Small intestine (tissue), 7 donors: ENCODE measurements around the gene CSNK1G3. TPM values are rescaled to one million over a fixed set of nuclear protein-coding genes. Genes with fewer than 3 reads are reported as not detected.
"Not testable (repeated sequence)": the region's sequence is repeated elsewhere in the genome, so short reads cannot be mapped to it uniquely, and the experiment has no call there.

ENCODE experiments used
- DNase-seq, 2 donors: peaks; one replicate each; pipeline versions ENCODE4 v3.0.0 to v3.0.0-alpha.2; 2013
- FAIRE-seq: peaks from 2 replicates; lab custom pipeline; 2012; peaks lifted over from hg19 to GRCh38; lab: Jason Lieb, UNC
- H3K27ac ChIP-seq, 3 donors: one replicate each; pipeline ENCODE4 v1.5.1; 2013; ENCODE audit warnings: low read length in 2 of 3, mild to moderate bottlenecking in 2 of 3, control low read depth in 1 of 3, inconsistent platforms in 1 of 3, low read depth in 1 of 3, moderate library complexity in 1 of 3
- H3K27me3 ChIP-seq, 3 donors: one replicate each; pipeline ENCODE4 v1.6.1; 2013; ENCODE audit warnings: low read length in 3 of 3, inconsistent platforms in 1 of 3; ENCODE audit not compliant: control insufficient read depth in 3 of 3, insufficient read depth in 3 of 3
- H3K36me3 ChIP-seq, 3 donors: one replicate each; pipeline ENCODE4 v1.6.1; 2013; ENCODE audit warnings: low read length in 3 of 3, inconsistent platforms in 1 of 3, low read depth in 1 of 3, mild to moderate bottlenecking in 1 of 3, moderate library complexity in 1 of 3; ENCODE audit not compliant: control insufficient read depth in 3 of 3, insufficient read depth in 2 of 3
- H3K4me1 ChIP-seq, 3 donors: one replicate each; pipeline ENCODE4 v1.6.1; 2013; ENCODE audit warnings: low read length in 2 of 3, inconsistent platforms in 1 of 3, low read depth in 1 of 3, mild to moderate bottlenecking in 1 of 3, moderate library complexity in 1 of 3; ENCODE audit not compliant: control insufficient read depth in 3 of 3, insufficient read depth in 2 of 3
- H3K4me3 ChIP-seq, 3 donors: one replicate each; pipeline ENCODE4 v1.5.1; 2013; ENCODE audit warnings: low read length in 3 of 3, control low read depth in 1 of 3, inconsistent platforms in 1 of 3, low read depth in 1 of 3, mild to moderate bottlenecking in 1 of 3, moderate library complexity in 1 of 3
- H3K9me3 ChIP-seq, 2 donors: one replicate each; pipeline ENCODE4 v1.6.1; 2013; ENCODE audit warnings: low read depth in 1 of 2, low read length in 1 of 2; ENCODE audit not compliant: control insufficient read depth in 2 of 2, insufficient read depth in 1 of 2
- WGBS, 3 donors: extraction: QIAGEN DNeasy Blood & Tissue Kit; methylation state at CpG; one replicate each; pipeline ENCODE4 v1.1.7; 2013; 5-methylcytosine and 5-hydroxymethylcytosine counted together
- polyA plus RNA-seq, 4 donors: library from polyadenylated mRNA; stranded (reverse) in 3 of 4; unstranded in 1 of 4; fragments of 200-250 nt in 3 of 4; fragments of 120-200 nt in 1 of 4; gene quantifications; one replicate each; pipeline versions ENCODE4 v1.2.1 to v1.2.3, GENCODE V29; 2013
- donor health status: healthy with polysubstance abuse.
- donor health status: control.
- donor health status: control.
- donor health status: Bipolar disorder and iron deficiency.
- donor health status: healthy.

CSNK1G3 gene
- polyA plus RNA-seq, 4 donors, result 16.7 to 21.7 (median 20.2) TPM

- Histone ChIP-seq H3K9me3 (no peaks in the 10 kb centered on the region), H3K36me3 (no peaks in the 10 kb centered on the region), H3K4me1 (no peaks in the 10 kb centered on the region), H3K27me3 (no peaks in the 10 kb centered on the region), H3K4me3 (no peak overlapping the region), H3K27ac (no peak overlapping the region)
- DNase-seq (no peak), FAIRE-seq (no peak)
- 89 to 96% (median 92%) methylated on average over 4 of the region's 4 CpGs for WGBS, 3 donors
Measured at GRCh38 chr5:123482258-123482657, 29.7 kb upstream of the CSNK1G3 start.

DNA sequence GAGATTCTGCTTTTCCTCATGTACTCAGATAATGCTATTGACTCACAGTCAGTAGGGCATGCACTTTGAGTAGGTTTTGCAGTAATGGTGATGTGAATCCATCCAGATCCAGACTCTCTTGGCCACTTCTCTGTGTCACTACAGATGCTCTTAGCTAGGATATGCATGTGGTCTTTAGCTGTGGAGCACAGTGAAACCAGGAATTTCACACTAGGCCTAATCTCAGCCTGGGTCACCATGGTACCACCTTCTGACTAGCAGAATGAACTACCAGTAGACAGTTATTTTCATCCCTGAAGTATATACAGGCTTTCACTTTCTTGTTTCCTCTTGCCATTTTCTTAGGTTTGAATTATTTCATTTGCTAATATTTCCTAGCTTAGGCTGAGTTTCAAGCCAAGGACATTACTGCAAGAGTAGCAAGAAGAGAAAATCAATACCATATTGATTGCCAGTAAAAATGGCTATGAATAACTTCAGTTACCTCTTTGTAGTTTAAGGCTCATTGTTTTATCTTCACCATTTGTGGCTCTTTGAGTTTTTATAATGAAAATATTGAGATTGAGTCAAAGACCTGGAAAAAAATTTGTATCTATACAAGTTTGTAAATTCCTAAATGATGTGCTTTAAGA lies 28.4 kb upstream of the CSNK1G3 start:
- no peaks in the 10 kb centered on the region for H3K27me3 ChIP-seq
- no peaks in the 10 kb centered on the region for H3K9me3 ChIP-seq
- H3K27ac ChIP-seq, result no peak overlapping the region
- H3K4me1 ChIP-seq, result no peaks in the 10 kb centered on the region
- DNase-seq, result no peak
- FAIRE-seq, result no peak
- H3K36me3 ChIP-seq, result no peaks in the 10 kb centered on the region
- no peak overlapping the region for H3K4me3 ChIP-seq

- WGBS, 3 donors, result 92 to 98% (median 96%) methylated on average over 2 of the region's 2 CpGs
- Histone ChIP-seq H3K4me1 (no peaks in the 10 kb centered on the region), H3K9me3 (no peaks in the 10 kb centered on the region), H3K36me3 (no peaks in the 10 kb centered on the region), H3K27me3 (no peaks in the 10 kb centered on the region), H3K4me3 (no peak overlapping the region), H3K27ac (no peak overlapping the region)
- DNase-seq (no peak), FAIRE-seq (no peak)
Measured at GRCh38 chr5:123485275-123485674, 26.7 kb upstream of the CSNK1G3 start.

DNA sequence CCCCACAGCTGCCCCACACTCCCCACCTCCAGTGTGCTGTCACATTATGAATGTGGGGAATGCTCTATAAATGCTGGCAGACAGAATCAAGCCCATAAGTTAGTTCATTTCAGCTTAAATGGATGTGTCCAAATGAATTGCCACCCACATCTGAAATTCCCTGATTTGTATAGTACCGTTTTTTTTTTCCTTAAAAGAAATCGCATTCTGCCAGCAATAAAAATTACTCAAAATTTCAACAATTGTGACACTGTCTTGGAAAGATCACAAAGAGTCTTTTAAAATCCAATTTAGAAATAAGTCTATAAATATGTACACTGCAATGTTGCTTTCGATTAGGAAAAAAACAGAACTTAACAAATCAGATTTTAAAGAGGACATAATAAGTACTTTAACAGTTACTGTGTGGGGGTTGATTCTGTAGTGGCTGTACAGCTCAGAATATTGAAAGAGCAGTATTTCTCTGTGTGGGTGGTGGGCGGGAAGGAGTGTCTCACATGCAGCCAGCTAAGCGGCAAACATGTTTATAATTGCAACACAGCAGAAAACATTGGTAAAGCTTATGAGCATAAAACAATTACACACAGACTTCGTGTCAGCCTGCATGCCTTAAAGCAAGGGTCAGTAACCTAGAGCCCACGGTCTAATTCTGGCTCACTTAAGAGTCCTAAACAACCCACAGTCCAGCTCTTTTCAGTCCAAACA lies 24.9 kb upstream of the CSNK1G3 start:
- Histone ChIP-seq H3K27me3 (no peaks in the 10 kb centered on the region), H3K4me3 (no peak overlapping the region), H3K4me1 (no peaks in the 10 kb centered on the region), H3K9me3 (no peaks in the 10 kb centered on the region), H3K36me3 (no peaks in the 10 kb centered on the region), H3K27ac (no peak overlapping the region)
- DNase-seq (no peak), FAIRE-seq (no peak)
- 60 to 82% (median 74%) methylated on average over 7 of the region's 7 CpGs for WGBS, 3 donors

GRCh38 chr5:123490974-123491373 lies 21.0 kb upstream of the CSNK1G3 start:
- WGBS, 3 donors, result 86 to 91% (median 88%) methylated on average over 5 of the region's 5 CpGs
- H3K9me3 ChIP-seq, result no peaks in the 10 kb centered on the region
- no peak overlapping the region for H3K4me3 ChIP-seq
- H3K27ac ChIP-seq, result no peak overlapping the region
- no peak for DNase-seq
- FAIRE-seq, result no peak
- no peaks in the 10 kb centered on the region for H3K4me1 ChIP-seq
- H3K36me3 ChIP-seq, result no peaks in the 10 kb centered on the region
- H3K27me3 ChIP-seq, result no peaks in the 10 kb centered on the region

GRCh38 chr5:123495211-123495610 lies 16.8 kb upstream of the CSNK1G3 start:
- H3K4me1 ChIP-seq, FAIRE-seq, H3K9me3 ChIP-seq, H3K27ac ChIP-seq, H3K4me3 ChIP-seq, DNase-seq, H3K36me3 ChIP-seq, H3K27me3 ChIP-seq: not testable (repeated sequence)
- WGBS, 3 donors, result 93 to 100% (median 97%) methylated on average over 2 of the region's 2 CpGs

- H3K27me3 ChIP-seq, result no peaks in the 10 kb centered on the region
- no peak for DNase-seq
- FAIRE-seq, result no peak
- no peaks in the 10 kb centered on the region for H3K9me3 ChIP-seq
- no peaks in the 10 kb centered on the region for H3K4me1 ChIP-seq
- no peak overlapping the region for H3K4me3 ChIP-seq
- H3K36me3 ChIP-seq, result no peaks in the 10 kb centered on the region
- 63 to 90% (median 89%) methylated on average over 3 of the region's 3 CpGs for WGBS, 3 donors
- H3K27ac ChIP-seq, result no peak overlapping the region
Measured at GRCh38 chr5:123496892-123497291, 15.1 kb upstream of the CSNK1G3 start.

- Histone ChIP-seq H3K9me3 (no peaks in the 10 kb centered on the region), H3K4me3 (no peak overlapping the region), H3K4me1 (no peaks in the 10 kb centered on the region), H3K27me3 (no peaks in the 10 kb centered on the region), H3K27ac (no peak overlapping the region), H3K36me3 (no peaks in the 10 kb centered on the region)
- DNase-seq, result no peak
- WGBS, 3 donors, result 91 to 93% (median 92%) methylated on average over 4 of the region's 4 CpGs
- FAIRE-seq, result no peak
Measured at GRCh38 chr5:123500471-123500870, 11.5 kb upstream of the CSNK1G3 start.
